SKM-1 treated with dmso at 0.1 percent for 144 hours (cell line): ENCODE data around the gene CYBA.

ENCODE experiments used
- DNase-seq: peaks from one replicate; lab custom pipeline; 2025; ENCODE audit not compliant: unreplicated experiment; lab: John Stamatoyannopoulos, UW

CYBA gene

DNA sequence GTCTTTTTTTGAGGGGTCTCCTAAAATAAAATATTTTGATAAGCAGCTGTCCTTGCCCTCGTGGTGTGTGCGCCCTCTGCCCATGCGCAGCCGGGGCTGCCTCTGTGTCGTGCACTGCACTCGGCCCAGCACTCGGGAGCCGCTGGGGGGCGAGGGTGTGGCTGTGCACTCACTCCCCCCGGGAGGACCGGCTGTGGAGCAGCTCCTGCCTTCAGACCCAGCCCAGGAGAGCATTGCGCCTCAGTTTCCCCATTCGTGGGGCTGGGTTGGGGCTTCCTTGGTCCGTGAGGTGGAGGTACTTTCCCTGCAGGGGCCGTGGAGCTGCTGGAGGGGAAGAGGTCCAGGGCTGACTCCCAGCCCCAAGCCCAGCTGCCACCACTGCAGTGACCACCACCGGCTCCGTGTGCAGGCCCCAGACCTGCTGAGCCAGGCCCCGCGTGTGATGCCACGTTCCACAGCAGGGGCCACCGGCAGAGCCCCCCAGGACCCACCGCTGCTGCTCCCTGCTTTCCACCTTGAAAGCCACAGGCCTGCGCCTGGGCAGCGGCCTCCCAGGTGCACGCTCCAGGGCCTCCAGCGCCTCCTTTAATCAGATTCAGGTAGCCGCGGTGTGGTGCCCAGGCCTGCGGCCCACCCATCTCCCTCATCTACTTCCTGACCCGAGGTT is 18.8 kb downstream of the CYBA start:
- DNase-seq: no peak

DNA sequence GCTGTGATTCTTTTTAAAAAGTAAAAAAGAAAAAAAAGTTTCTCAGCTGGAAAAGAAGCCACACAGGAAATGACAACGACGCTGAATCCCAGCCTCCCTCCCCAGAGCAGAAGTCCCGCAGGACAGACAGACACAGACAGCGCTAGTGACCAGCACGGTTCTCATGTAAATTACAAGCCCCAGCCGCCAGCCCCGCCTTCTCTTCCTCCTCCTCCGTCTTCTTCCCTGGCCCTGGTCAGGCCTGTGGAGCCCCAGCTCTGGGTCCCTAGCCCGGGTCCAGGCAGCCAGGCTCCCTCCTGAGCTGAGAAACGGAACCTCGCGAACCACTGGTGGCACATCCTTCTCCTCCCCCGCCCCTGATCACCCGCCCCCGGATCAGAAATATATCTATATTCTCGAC is 19.5 kb downstream of the CYBA start:
- DNase-seq: no peak

DNA sequence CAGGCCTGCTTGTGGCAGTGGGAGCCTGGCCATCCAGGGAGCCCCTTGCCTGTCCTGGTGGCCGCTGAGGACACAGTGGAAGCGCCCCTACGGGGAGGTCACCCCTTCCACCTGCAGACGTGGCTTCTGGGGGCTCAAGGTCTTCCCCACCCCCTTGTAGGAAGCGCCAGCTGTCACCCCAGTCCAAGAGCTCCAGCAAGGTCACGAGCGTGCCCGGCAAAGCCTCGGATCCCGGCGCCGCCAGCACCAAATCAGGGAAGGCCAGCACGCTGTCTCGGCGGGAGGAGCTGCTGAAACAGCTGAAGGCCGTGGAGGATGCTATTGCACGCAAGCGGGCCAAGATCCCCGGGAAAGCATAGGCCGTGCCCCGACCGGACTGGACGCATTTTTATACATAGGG is 19.9 kb downstream of the CYBA start:
- DNase-seq: no peak

DNA sequence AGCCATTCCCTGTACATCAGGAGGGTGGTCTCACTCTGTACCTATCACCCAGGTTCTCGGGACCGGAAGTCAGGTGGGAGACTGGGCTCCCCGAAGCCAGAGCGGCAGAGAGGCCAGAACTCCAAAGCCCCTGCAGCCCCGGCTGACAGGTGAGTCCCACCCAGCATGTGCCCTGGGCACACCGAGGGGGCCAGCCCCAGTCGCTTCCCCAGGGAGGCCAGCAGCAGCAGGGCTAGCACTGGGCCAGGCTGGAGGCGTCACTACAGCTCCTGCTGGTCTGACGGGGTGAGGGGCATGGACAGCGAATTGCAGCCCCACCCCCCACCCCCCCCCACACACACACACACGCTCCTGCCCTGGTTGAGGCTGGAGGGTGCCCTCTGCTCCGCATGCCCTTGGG is 20.4 kb downstream of the CYBA start:
- DNase-seq: no peak

DNA sequence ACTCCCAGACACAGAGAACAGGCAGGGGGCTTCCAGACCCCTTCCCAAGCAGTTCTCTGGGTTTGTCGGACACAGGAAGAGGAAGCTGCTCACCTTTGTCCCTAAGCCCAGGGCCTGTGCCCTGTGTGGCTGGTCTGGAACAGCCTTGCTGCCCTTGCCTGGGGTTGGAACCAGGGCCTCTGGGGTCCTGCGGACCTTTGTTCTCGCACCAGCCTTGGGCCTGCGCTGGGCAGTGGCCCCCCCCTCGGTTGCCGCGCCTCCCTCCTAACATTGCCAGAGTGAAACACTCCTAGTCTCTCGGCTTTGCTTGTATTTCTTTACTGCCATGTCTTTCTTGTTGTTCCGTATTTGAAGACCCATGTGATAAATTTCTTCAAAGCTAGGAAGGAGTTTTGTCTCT is 21.0 kb downstream of the CYBA start:
- no peak for DNase-seq

DNA sequence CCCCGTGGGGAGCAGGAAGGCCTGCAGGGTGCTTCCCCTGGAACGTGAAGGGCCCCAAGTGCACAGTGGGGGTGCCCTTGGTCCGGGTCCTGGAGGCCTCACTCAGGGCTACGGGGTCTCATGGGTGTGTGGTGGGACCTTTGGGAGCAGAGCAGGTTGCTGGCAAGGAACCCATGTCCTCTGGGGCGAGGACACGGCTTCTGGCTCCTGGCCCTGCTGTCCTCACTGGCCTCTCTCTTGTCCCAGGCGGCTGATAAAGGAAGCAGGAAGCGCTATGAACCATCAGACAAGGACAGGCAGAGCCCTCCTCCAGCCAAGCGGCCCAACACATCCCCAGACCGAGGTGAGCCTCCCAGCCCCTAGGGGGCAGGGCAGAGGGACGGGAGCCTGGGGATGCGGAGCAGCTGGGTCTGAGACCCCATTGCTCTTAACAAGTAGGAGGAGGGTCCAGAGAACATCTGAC is 22.3 kb downstream of the CYBA start:
- DNase-seq: peak; percentile 34

DNA sequence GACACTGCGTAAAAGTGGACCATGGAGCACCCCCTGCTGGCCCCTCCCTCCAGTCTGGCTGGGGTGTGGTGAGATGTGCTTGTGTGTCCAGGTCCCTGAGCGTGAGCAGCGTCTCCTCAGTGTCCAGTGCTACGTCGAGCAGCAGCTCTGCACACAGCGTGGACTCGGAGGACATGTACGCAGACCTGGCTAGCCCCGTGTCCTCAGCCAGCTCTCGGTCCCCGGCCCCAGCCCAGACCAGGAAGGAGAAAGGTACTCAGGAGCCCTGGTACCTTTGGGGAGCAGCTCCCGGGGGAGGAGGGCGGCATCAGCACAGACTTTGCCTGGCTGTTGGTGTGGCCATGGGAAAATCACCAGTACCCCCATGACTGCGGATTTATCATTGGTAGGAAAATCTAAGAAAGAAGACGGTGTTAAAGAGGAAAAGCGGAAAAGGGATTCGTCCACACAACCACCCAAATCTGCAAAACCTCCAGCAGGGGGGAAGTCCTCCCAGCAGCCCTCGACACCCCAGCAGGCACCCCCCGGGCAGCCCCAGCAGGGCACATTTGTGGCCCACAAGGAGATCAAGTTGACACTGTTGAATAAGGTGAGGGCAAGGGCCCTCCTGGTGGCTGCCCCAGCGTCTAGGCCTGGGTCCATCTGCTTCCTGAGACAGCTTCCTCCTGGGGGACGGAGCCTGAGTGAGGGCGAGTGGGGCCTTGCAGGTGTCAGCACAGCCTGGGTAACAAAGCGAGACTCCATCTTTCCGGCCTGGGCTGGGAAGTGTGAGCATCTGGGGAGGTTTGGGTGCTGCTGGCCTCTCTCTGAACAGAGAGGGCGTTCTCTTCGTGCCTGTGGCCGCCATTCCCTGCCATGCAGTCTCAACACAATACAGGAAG is 23.1 kb downstream of the CYBA start:
- no peak for DNase-seq

DNA sequence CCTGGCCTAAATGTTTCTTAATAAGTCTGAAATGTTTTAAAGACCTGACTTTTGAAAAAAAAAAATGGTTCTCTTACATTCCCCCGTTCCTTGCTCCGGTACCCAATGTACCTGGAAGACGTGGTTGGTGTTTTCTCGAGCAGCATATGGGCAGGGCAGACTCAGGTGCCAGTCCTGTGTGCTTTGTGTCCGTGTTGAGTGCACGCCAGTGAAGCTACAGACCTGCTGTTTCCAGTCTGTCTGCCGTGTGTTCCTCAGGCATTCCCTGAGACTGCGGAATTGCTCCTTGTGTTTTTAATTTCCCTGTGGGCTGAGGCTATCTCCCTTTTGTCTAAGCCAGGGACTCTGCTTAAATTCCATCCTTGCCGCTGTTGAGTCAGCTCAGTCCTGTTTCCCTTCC is 24.2 kb downstream of the CYBA start:
- DNase-seq: no peak

DNA sequence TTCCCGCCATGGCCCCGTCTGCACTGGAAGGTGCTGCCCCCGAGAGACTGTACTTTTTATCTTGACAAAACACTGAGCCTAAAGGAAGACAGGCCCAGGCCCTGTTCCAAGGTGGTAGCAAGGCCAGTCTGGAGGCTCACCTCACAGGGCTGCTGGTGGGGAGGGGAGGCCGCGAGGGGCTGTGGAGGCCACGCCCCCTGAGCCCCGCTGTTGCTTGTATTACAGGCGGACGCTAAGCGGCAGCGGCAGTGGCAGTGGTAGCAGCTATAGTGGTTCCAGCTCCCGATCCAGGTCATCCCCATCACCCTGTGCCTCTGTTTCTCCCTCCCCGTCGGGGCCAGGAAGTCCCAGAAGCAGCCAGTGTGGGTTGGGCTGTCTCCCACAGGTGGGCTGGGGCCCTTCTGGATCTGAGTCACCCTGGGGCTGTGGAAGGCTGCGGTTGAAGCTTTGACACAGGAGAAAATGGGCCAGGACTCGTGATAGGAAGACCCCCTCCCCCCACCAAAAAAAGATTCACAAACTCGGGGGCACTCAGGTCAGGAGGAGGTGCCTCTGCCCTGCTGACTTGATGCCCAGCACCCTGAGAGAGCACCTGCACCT is 25.8 kb downstream of the CYBA start:
- DNase-seq: no peak

DNA sequence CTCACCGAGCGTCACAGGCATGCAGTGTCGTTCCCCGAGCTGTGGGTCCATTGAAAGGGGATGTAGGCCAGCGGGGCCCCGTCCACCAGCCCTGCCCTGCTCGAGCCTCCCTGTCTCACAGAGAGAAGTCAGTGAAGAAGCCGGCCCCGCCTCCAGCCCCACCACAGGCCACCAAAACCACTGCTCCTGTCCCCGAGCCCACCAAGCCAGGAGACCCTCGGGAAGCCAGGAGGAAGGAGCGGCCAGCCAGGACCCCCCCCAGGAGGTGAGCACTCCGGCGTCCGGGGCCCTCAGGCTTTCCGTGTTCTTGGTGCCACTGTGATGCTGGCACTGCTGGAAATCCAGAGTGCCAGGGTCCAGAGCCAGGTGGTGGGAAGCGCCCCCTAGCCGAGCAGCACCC is 26.4 kb downstream of the CYBA start:
- no peak for DNase-seq

DNA sequence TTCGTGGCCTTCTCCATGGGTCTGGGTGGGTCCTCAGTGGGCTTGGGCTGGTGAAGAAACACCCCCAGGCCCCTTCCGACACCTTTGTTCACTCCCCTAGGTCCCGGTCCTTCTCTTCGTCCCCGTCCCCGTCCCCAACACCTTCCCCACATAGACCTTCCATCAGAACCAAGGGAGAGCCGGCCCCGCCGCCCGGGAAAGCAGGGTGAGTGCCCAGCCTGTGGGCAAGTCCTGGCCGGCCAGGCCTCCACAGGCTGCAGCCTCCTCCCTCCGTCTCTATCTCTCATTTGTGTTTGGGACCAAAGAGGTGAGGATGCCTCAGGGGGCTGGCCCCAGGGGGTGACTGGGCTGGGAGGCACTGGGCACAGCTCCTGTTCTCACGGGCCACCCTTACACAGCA is 27.0 kb downstream of the CYBA start:
- DNase-seq: no peak

DNA sequence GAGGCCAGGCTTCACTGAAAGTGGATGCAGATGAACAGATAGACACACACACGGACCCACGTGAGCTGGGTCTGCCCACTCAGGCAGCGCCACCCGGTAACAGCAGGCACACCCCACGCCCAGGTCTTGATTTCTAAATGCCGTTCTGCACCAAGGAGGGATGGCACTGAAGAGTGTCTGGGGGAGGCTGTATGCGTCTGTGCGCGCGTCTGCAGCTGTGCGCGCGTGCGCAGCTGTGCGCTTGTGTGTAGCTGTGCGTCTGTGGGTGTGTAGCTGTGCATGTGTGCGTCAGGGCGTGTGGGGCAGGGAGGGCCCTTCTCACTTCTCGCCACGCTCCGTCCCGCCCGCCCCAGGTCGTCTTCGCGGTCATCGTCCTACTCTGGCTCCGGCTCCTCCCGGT is 28.0 kb downstream of the CYBA start:
- no peak for DNase-seq

DNA sequence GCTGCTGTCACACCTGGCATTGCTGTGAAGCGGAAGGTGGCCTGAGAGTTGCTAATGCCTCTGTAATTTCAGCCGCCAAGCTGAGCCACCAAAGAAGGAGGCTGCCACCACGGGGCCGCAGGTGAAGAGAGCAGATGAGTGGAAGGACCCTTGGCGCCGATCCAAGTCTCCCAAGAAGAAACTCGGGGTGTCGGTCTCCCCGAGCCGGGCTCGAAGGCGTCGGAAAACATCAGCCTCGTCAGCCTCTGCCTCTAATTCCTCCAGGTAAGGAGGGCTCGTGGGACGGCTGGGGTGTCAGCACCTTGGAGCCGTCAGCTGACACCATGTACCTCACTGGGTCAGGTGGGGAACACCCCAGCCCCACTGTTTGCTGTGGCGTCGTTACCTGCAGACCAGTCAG is 28.7 kb downstream of the CYBA start:
- DNase-seq: no peak

DNA sequence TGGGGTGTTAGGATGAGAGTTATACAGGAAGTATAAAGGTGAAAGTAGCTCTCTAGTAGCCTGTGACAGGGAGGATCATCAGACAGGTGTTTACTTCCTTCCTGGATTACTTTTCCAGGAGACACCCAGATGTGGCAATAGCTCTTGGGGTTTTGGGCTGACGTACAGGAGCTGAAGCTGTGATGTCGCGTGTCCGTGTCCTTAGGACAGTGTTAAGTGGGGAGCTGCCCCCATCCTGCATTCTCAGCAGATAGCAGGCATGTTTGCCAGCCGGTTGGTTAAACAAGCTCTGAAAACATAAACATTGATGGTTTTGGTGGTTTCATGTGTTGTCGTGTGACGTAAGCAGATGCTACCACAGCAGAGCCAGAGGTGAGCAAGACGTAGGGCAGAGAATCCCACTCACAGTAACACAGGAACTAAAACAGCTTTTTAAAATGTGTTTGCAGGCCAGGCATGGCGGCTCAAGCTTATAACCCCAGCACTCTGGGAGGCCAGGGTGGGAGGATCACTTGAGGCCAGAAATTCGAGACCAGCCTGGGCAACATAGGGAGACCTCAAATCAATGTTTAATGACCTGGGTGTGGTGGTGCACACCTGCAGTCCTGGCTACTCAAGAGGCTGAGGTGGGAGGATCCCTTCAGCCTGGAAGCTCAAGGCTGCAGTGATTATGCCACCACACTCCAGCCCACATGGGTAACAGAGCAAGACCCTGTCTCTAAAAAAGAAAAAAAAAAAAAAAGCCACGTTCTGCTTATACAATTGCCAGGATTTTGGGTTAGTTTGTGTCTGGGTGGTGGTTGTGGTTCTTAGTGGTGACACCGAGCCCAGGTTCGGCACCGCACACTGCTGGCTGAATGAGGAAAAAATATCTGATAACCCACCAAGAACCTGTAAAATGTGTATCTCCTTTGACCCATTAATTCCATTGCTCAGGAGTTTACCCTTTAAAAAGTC is 30.7 kb downstream of the CYBA start:
- DNase-seq: no peak

DNA sequence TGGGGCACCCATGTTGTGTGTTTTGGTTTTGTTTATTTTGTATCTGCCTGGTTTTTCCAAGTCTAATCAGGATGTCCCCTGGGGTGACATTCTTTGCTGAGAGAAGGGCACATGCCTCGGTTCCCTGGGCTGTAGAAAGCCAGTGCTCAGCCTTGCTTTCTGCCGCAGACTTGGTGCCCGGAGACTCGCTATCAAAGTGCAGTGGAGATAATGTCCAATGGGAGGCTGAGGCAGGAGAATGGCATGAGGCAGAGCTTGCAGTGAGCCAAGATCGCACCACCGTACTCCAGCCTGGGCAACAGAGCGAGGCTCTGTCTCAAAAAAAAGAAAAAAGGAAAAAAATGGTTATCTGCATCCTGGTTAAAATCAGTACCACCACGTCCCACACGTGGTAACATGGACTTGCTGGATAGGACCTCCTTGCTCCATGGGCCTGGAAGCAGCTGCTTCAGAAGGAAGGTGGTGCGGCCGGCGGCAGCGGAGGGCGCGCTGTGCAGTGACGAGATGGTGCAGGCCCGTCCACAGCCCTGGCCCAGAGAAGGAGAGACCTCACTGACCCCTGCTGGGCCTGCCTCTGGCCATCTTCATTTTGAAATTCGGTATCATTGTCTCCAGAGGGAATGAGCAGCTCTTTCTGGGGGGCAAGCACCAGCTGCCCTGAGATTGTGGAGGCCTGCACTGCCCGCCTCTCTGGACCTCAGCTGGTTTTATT is 31.7 kb downstream of the CYBA start:
- DNase-seq: no peak

DNA sequence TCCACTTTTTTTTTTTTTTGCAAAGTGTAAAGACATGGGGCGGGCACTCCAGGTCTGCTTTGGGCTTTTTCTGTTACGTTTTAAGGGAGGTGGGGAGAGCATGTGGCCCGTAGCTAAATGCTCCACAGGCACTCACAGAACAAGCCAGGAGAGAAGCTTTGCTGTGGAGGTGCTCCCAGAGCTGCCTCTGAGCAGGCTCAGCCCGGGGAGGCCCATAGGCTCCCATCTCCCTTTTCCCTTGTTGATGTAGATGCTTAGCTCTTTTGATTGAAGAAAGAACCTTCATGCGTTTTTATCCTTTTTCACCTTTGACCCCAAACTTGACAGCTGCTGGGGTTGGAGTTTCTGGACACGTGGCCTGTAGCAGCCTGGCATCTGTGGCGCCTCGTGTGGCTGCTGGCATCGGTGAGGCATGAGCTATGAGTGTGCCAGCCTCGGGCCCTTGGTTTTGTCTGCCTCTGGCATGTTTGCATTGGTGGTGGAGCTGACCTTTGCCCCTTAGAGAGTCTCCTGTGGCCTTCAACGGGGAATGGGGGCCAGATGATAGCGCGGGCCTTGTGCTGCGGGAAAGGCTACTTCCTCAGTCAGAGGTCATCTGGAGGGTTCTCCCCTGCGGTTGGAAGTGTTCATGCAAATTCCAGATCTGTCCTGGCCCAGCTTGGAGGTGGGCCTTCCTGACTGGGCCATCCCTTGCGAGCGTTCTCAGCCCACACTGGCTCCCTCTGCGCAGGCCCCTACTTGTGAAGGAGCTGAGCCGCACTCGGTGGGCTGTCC is 32.5 kb downstream of the CYBA start:
- DNase-seq: no peak

DNA sequence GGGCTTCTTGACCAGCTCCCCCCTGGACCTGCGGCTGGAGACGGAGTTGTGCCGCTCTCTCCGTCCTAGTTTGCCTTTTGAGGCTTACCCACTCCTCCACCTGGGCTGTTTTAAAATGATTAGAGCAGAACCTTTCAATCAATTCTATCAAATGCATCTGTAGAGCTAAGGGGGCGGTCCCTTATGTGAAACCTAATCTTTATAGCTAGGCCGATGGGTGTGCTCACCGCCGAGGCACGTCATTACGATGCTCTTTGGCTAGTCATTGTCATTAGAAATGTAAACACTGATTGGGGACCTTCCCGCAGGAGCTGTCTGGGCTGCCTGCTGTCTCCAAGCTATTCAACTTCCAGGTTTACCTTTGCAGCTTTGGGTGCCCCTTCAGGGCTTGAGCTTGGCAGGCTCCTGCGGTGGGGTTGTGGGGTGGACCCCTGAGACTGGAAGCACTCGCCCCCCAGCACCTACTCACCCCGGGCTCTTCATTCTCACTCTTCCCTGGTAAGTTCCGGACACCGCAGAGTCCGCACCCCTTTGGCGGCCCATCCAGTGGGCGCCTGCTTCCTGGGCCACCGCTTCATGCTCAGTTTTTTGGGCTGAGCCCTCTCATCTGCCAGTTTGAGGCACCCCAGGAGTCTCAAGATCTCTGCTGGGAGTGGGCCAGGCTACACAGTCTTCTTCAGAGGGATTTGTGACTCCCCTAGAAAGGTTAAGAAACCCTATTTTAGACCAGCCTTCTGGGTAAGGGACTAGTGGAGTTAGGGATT is 33.4 kb downstream of the CYBA start:
- DNase-seq: no peak

DNA sequence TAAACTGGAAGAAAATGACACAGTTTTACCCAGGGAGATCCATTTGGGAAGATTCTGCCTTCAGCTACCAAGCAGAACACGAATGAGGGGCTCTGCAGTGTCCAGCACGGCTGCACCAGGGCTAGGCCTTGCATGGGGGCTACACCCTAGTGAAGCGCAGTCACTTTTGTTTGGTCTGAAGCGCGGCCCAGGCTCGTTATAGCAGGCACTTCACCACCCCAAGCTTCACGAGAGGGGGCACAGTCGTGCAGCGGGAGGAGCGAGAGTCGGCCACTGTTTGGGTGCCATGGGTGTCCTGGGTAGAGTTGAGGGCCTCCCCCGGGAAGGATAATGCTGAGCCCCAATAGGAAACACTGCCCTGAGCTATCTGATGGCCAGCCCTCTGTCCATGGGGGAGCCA is 34.1 kb downstream of the CYBA start:
- no peak for DNase-seq

DNA sequence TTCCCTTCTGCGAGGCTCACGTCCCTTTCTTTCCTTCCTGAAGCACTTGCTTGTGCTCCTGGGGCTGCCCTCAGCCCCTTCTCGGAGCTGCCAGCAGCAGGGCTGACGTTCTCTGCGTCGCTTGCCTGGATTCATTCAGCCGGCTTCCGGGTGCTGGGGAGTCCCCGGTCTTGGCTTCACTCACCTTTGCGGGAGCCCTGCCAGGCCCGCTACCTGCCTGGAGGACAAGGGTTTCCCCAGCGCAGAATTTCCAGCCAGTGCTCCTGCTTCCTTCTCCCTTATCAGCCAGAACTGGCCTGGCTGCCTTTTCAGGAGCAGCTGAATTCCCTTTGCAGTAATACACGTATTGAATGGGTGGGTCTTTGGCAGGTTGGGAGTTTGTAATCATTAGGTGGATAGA is 34.5 kb downstream of the CYBA start:
- DNase-seq: no peak
